Measurements from ENCODE around the gene NKX1-1. TPM values are rescaled to one million over a fixed set of nuclear protein-coding genes. Genes with fewer than 3 reads are reported as not detected.

NKX1-1 gene
- polyA plus RNA-seq, 1 donor (not counting 4 experiments of a cell fraction or from before 2014, with no cell fraction given) = not detected

DNA sequence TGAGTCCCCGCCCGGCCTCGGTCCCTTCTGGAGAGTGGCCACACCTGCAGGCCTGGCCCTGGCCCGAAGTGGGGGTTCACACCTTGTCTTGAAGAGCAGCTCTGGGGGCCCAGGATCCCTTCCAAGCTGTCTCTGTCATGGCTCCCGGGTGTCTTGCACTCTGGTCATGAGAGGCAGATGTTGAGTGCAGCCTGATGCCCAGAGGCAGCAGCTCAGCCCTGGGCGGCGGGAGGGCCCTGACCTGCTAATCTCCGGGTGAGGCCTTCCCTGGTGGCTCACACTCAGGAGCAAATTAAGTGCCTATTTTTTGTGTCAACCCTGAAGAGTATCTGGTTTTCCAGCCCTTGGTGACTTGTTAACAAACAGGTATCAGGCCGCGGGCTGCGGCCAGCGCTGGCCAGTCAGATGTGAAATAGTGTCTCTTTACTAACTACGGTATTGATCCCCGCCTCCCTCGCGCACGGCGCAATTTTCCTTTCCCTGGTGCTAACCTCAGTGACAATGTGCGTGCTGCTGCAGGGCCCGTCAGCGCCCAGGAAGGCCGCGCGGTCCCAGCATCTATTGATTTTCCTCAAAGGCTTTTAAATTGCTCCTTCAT, 24.2 kb downstream of the NKX1-1 start:
- no peak overlapping the region for H3K27ac ChIP-seq (ENCODE audit: control insufficient read depth, insufficient read depth, low read length)
- no peak overlapping the region for H3K4me3 ChIP-seq (ENCODE audit: control insufficient read depth in 2 of 3, extremely low read depth in 1 of 3, insufficient read depth in 2 of 3, low read depth in 1 of 3, low read length in 3 of 3)
- dilution Hi-C loops (cut with MboI; ENCODE audit: extremely low pct_ligation_motif_present, low sequenced_read_pairs) = no loop called here
- FAIRE-seq = no peak
- TF ChIP-seq, protein P1, sequence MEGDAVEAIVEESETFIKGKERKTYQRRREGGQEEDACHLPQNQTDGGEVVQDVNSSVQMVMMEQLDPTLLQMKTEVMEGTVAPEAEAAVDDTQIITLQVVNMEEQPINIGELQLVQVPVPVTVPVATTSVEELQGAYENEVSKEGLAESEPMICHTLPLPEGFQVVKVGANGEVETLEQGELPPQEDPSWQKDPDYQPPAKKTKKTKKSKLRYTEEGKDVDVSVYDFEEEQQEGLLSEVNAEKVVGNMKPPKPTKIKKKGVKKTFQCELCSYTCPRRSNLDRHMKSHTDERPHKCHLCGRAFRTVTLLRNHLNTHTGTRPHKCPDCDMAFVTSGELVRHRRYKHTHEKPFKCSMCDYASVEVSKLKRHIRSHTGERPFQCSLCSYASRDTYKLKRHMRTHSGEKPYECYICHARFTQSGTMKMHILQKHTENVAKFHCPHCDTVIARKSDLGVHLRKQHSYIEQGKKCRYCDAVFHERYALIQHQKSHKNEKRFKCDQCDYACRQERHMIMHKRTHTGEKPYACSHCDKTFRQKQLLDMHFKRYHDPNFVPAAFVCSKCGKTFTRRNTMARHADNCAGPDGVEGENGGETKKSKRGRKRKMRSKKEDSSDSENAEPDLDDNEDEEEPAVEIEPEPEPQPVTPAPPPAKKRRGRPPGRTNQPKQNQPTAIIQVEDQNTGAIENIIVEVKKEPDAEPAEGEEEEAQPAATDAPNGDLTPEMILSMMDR (optimal IDR thresholded peaks at IDR 0.05 in 1 of 3, IDR thresholded peaks at IDR 0.05 in 1 of 3, conservative IDR thresholded peaks at IDR 0.05 in 1 of 3; ENCODE audit: extremely low read depth in 1 of 3, insufficient read depth in 2 of 3, low read length in 3 of 3) = no peak
- no peak for TF ChIP-seq EZH2 (IDR thresholded peaks at IDR 0.05; ENCODE audit: low read length)
- no peaks in the 10 kb centered on the region for H3K9me1 ChIP-seq (ENCODE audit: control insufficient read depth, extremely low read depth, insufficient read depth, low read length)
- no peaks in the 10 kb centered on the region for H4K20me1 ChIP-seq (ENCODE audit: control insufficient read depth, extremely low read depth, insufficient read depth, low read length)
- H3K36me3 ChIP-seq (ENCODE audit: control insufficient read depth in 2 of 2, extremely low read depth in 1 of 2, insufficient read depth in 2 of 2, low read length in 2 of 2) = peaks cover 4 to 23% of the 10 kb centered on the region in 2 experiments
- no peaks in the 10 kb centered on the region for H3K4me1 ChIP-seq (ENCODE audit: control insufficient read depth, extremely low read depth, insufficient read depth, low read length)
- no peak overlapping the region for H3K9ac ChIP-seq (ENCODE audit: control insufficient read depth, extremely low read depth, insufficient read depth, low read length)
- H2AFZ ChIP-seq (ENCODE audit: control insufficient read depth, low read length) = no peak overlapping the region
- no peaks in the 10 kb centered on the region for H3K27me3 ChIP-seq (ENCODE audit: control insufficient read depth, extremely low read depth, insufficient read depth, low read length)
- no peak overlapping the region for H3K4me2 ChIP-seq (ENCODE audit: control insufficient read depth, extremely low read depth, insufficient read depth, low read depth, low read length)
- no peaks in the 10 kb centered on the region for H3K9me3 ChIP-seq (ENCODE audit: control insufficient read depth, low read depth, low read length)
- no peak for DNase-seq (ENCODE audit: low read depth, low spot score)
- no peaks in the 10 kb centered on the region for H3K79me2 ChIP-seq (ENCODE audit: control insufficient read depth, insufficient read depth, low read length)

DNA sequence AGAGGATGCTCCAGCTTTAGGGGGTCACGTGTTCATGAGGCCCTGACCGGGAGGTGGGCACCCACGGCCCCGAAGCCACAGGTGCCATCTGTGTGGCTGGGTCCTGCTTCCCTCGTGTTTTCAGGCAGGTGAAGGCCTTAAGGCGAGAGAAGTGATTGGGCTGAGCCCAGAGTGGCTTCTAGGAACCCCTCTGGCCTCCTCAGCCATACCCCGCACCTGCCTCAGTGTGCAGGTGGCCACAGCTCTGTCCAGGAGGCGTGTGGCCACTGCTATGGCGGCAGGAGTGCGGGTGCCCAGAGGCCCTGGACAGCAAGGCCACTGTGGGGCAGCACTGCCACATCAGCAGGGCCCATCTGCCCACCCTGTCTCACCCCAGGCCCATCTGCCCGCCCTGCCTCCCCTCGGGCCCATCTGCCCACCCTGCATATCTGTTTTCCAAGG, 25.0 kb downstream of the NKX1-1 start:
- Histone ChIP-seq H2AFZ (ENCODE audit: control insufficient read depth, low read length) (no peak overlapping the region), H3K9ac (ENCODE audit: control insufficient read depth, extremely low read depth, insufficient read depth, low read length) (no peak overlapping the region), H4K20me1 (ENCODE audit: control insufficient read depth, extremely low read depth, insufficient read depth, low read length) (no peaks in the 10 kb centered on the region), H3K9me3 (ENCODE audit: control insufficient read depth, low read depth, low read length) (no peaks in the 10 kb centered on the region), H3K36me3 (ENCODE audit: control insufficient read depth in 2 of 2, extremely low read depth in 1 of 2, insufficient read depth in 2 of 2, low read length in 2 of 2) (peaks cover 4 to 20% of the 10 kb centered on the region in 2 experiments), H3K27me3 (ENCODE audit: control insufficient read depth, extremely low read depth, insufficient read depth, low read length) (no peaks in the 10 kb centered on the region), H3K4me1 (ENCODE audit: control insufficient read depth, extremely low read depth, insufficient read depth, low read length) (no peaks in the 10 kb centered on the region), H3K79me2 (ENCODE audit: control insufficient read depth, insufficient read depth, low read length) (no peaks in the 10 kb centered on the region), H3K9me1 (ENCODE audit: control insufficient read depth, extremely low read depth, insufficient read depth, low read length) (no peaks in the 10 kb centered on the region), H3K4me3 (ENCODE audit: control insufficient read depth in 2 of 3, extremely low read depth in 1 of 3, insufficient read depth in 2 of 3, low read depth in 1 of 3, low read length in 3 of 3) (no peak overlapping the region), H3K27ac (ENCODE audit: control insufficient read depth, insufficient read depth, low read length) (no peak overlapping the region), H3K4me2 (ENCODE audit: control insufficient read depth, extremely low read depth, insufficient read depth, low read depth, low read length) (no peak overlapping the region)
- TF ChIP-seq, protein P1 (optimal IDR thresholded peaks at IDR 0.05 in 1 of 3, IDR thresholded peaks at IDR 0.05 in 1 of 3, conservative IDR thresholded peaks at IDR 0.05 in 1 of 3; ENCODE audit: extremely low read depth in 1 of 3, insufficient read depth in 2 of 3, low read length in 3 of 3) = no peak
- TF ChIP-seq EZH2 (IDR thresholded peaks at IDR 0.05; ENCODE audit: low read length) = no peak
- dilution Hi-C loops (cut with MboI; ENCODE audit: extremely low pct_ligation_motif_present, low sequenced_read_pairs) = no loop called here
- DNase-seq (ENCODE audit: low read depth, low spot score) (no peak), FAIRE-seq (no peak)
